LNCAP (cell line): Measurements from ENCODE around the gene SPAG17.

ENCODE experiments used
- CTCF ChIP-seq: fragments of 450-650 bp; IDR thresholded peaks from 2 replicates; pipeline ENCODE4 v1.5.1; 2017; ENCODE audit warnings: mild to moderate bottlenecking

Gene SPAG17

GRCh38 chr1:117919376-117919775 lies 265.7 kb downstream of the SPAG17 start:
- TF ChIP-seq CTCF, result no peak

GRCh38 chr1:117911051-117911450 lies 274.0 kb downstream of the SPAG17 start:
- TF ChIP-seq CTCF, result no peak

GRCh38 chr1:117905019-117905418 lies 280.0 kb downstream of the SPAG17 start:
- no peak for TF ChIP-seq CTCF

- no peak for TF ChIP-seq CTCF
These were observed 280.5 kb downstream of the SPAG17 start for GRCh38 chr1:117904485-117904884.
